ENCODE measurements around the gene PDE4D. TPM values are rescaled to one million over a fixed set of nuclear protein-coding genes. Genes with fewer than 3 reads are reported as not detected.

Gene PDE4D
- total and polyA plus RNA-seq, 2 donors (not counting 3 experiments of a cell fraction or from before 2014, with no cell fraction given) = 34.5 to 51.2 TPM

- H3K27me3 ChIP-seq (ENCODE audit: control insufficient read depth in 2 of 2, insufficient read depth in 2 of 2, low read length in 2 of 2) = peaks cover 14 to 32% of the 10 kb centered on the region in 2 experiments
- no TSS peak for BruUV-seq (replicated peaks)
- no peaks in the 10 kb centered on the region for H3K9me3 ChIP-seq (replicated peaks; ENCODE audit: control insufficient read depth, insufficient read depth, low read length)
Observed at GRCh38 chr5:59831326-59832010, 62.1 kb downstream of the PDE4D start.

More at GRCh38 chr5:59831326-59832010, 62.1 kb downstream of the PDE4D start:
- H3K4me3 ChIP-seq (replicated peaks in 1 of 3; ENCODE audit: insufficient read depth in 1 of 3, low read depth in 1 of 3, low read length in 3 of 3) = no peak overlapping the region
- H4K20me1 ChIP-seq (replicated peaks; ENCODE audit: control insufficient read depth, extremely low read depth, insufficient read depth, low read length) = no peaks in the 10 kb centered on the region
- dilution Hi-C loops (cut with MboI; ENCODE audit: extremely low pct_ligation_motif_present, low sequenced_read_pairs) = no loop called here
- H2AFZ ChIP-seq (ENCODE audit: low read depth, low read length) = no peak overlapping the region
- H3K4me2 ChIP-seq (ENCODE audit: insufficient read depth, low read length) = no peak overlapping the region
- POLR2A ChIA-PET = no interaction called here
- no peak overlapping the region for H3K27ac ChIP-seq (ENCODE audit: insufficient read depth, low read depth, low read length)
- no peaks in the 10 kb centered on the region for H3K4me1 ChIP-seq (ENCODE audit: control insufficient read depth, extremely low read depth, insufficient read depth, low read length)
- H3K79me2 ChIP-seq (ENCODE audit: control insufficient read depth, insufficient read depth, low read length) = no peaks in the 10 kb centered on the region
- no peaks in the 10 kb centered on the region for H3K9me1 ChIP-seq (replicated peaks; ENCODE audit: control insufficient read depth, extremely low read depth, insufficient read depth, low read length)
- H3K9ac ChIP-seq (replicated peaks; ENCODE audit: extremely low read depth, insufficient read depth, low read length) = no peak overlapping the region
- TF ChIP-seq POLR2A (IDR thresholded peaks at IDR 0.05; ENCODE audit: low read depth, low read length) = no peak
- TF ChIP-seq POLR2AphosphoS5 (IDR thresholded peaks at IDR 0.05; ENCODE audit: insufficient read depth, low read depth, low read length) = no peak
- TF ChIP-seq FOS (IDR thresholded peaks at IDR 0.05; ENCODE audit: borderline replicate concordance, insufficient read depth, low read length) = no peak
- TF ChIP-seq MAX (IDR thresholded peaks at IDR 0.05; ENCODE audit: insufficient read depth, insufficient read length) = no peak
- TF ChIP-seq GATA2 (IDR thresholded peaks at IDR 0.05; ENCODE audit: insufficient read depth, insufficient read length, low read depth, low read length) = no peak
- no peak for TF ChIP-seq EZH2 (IDR thresholded peaks at IDR 0.05; ENCODE audit: borderline replicate concordance, low read depth, low read length, severe bottlenecking)
- TF ChIP-seq CTCF (IDR thresholded peaks at IDR 0.05; ENCODE audit: extremely low read depth in 1 of 2, insufficient read depth in 1 of 2, low read depth in 1 of 2, low read length in 2 of 2) = no peak
- TF ChIP-seq JUN (IDR thresholded peaks at IDR 0.05; ENCODE audit: borderline replicate concordance, insufficient read depth, insufficient read length, low read depth) = no peak
- no peak for TF ChIP-seq MYC (IDR thresholded peaks at IDR 0.05; ENCODE audit: low read depth, low read length)
- DNase-seq (ENCODE audit: low read depth, low spot score) = no peak
- intact Hi-C loops (cut with micrococcal nuclease) = no loop called here
- no peak for FAIRE-seq
- CTCF ChIA-PET = interaction anchor here (1.2 to 1.4 kb wide), 4 partner anchors 16 to 678 kb away, joined by 3 to 4 read pairs (median 3); no protein-coding TSS in a partner anchor
- H3K36me3 ChIP-seq (ENCODE audit: control insufficient read depth in 2 of 2, extremely low read depth in 1 of 2, insufficient read depth in 2 of 2, low read length in 2 of 2) = no peaks in the 10 kb centered on the region

Measured in endothelial cell of umbilical vein (primary cell).